HepG2 (cell line): Measurements from ENCODE around the gene COPS9. TPM values are rescaled to one million over a fixed set of nuclear protein-coding genes. Genes with fewer than 3 reads are reported as not detected.

Source experiments
- AGO2 ChIP-seq: fragments of 200-400 bp; formaldehyde crosslinking; optimal IDR thresholded peaks from 2 replicates; pipeline ENCODE3; 2017; ENCODE audit warnings: mild to moderate bottlenecking, low read depth, low read length, moderate library complexity
- ATRX ChIP-seq: sonication (generic); formaldehyde crosslinking; IDR thresholded peaks from 2 replicates; pipeline ENCODE4 v1.4.0; 2020; ENCODE audit warnings: missing genetic modification reagents, borderline replicate concordance
- BHLHE40 ChIP-seq: IDR thresholded peaks from 2 replicates; pipeline ENCODE4 v1.6.1; 2011; ENCODE audit warnings: low read length, improper control_type of control experiment
- CENPBD1 ChIP-seq: sonication (generic); formaldehyde crosslinking; IDR thresholded peaks from 2 replicates; pipeline ENCODE4 v1.8.0; 2022; ENCODE audit warnings: missing genetic modification reagents, low read depth, mild to moderate bottlenecking, borderline replicate concordance
- FOXK1 ChIP-seq: sonication (generic); formaldehyde crosslinking; IDR thresholded peaks from 2 replicates; pipeline ENCODE4 v1.4.0; 2020; ENCODE audit warnings: low read depth, missing genetic modification reagents, borderline replicate concordance
- GZF1 ChIP-seq: sonication (generic); formaldehyde crosslinking; IDR thresholded peaks from 2 replicates; pipeline ENCODE4 v1.5.1; 2020; ENCODE audit warnings: mild to moderate bottlenecking, missing genetic modification reagents
- MTF2 ChIP-seq: sonication (generic); formaldehyde crosslinking; IDR thresholded peaks from 2 replicates; pipeline ENCODE4 v1.5.0; 2020; ENCODE audit warnings: missing genetic modification reagents, borderline replicate concordance
- MZF1 ChIP-seq: sonication (generic); formaldehyde crosslinking; IDR thresholded peaks from 2 replicates; pipeline ENCODE4 v1.8.1; 2023; ENCODE audit warnings: mild to moderate bottlenecking, missing genetic modification reagents, borderline replicate concordance
- PLSCR1 ChIP-seq: sonication (generic); formaldehyde crosslinking; IDR thresholded peaks from 2 replicates; pipeline ENCODE4 v1.5.0; 2020; ENCODE audit warnings: missing genetic modification reagents, mild to moderate bottlenecking, borderline replicate concordance
- POGZ ChIP-seq: sonication (generic); formaldehyde crosslinking; IDR thresholded peaks from 2 replicates; pipeline ENCODE4 v1.4.0; 2020; ENCODE audit warnings: mild to moderate bottlenecking, missing genetic modification reagents
- SSRP1 ChIP-seq: IDR thresholded peaks from 2 replicates; pipeline ENCODE4 v1.6.1; 2016; ENCODE audit warnings: control low read depth
- TEAD2 ChIP-seq: sonication (generic); formaldehyde crosslinking; IDR thresholded peaks from 2 replicates; pipeline ENCODE4 v1.9.0; 2021; ENCODE audit warnings: missing genetic modification reagents
- WIZ ChIP-seq: sonication (generic); formaldehyde crosslinking; IDR thresholded peaks from 2 replicates; pipeline ENCODE4 v1.5.1; 2020; ENCODE audit warnings: mild to moderate bottlenecking, missing genetic modification reagents
- ZBTB39 ChIP-seq: sonication (generic); formaldehyde crosslinking; IDR thresholded peaks from 2 replicates; pipeline ENCODE4 v1.5.0; 2020; ENCODE audit warnings: missing genetic modification reagents
- ZNF34 ChIP-seq: sonication (generic); formaldehyde crosslinking; IDR thresholded peaks from 2 replicates; pipeline ENCODE4 v1.4.0; 2020; ENCODE audit warnings: mild to moderate bottlenecking, missing genetic modification reagents, borderline replicate concordance
- ZNF615 ChIP-seq: sonication (generic); formaldehyde crosslinking; IDR thresholded peaks from 2 replicates; pipeline ENCODE4 v1.5.0; 2020; ENCODE audit warnings: mild to moderate bottlenecking, missing genetic modification reagents, borderline replicate concordance
- ZNF672 ChIP-seq: sonication (generic); formaldehyde crosslinking; IDR thresholded peaks from 2 replicates; pipeline ENCODE4 v1.8.1; 2022; ENCODE audit warnings: missing genetic modification reagents
- ZNF879 ChIP-seq: sonication (generic); formaldehyde crosslinking; IDR thresholded peaks from 2 replicates; pipeline ENCODE4 v1.8.1; 2023; ENCODE audit warnings: missing genetic modification reagents
- ZZZ3 ChIP-seq: sonication (generic); formaldehyde crosslinking; IDR thresholded peaks from 2 replicates; pipeline ENCODE4 v1.4.0; 2020; ENCODE audit warnings: missing genetic modification reagents, mild to moderate bottlenecking, borderline replicate concordance
- polyA plus RNA-seq, 8 experiments: library from polyadenylated mRNA; depleted of rRNA in 3 of 8; stranded (reverse) in 7 of 8; unstranded in 1 of 8; fragments of >200 nt; fragmentation: Illumina TruSeq in 4 of 8; extraction: Trizol in 4 of 8; gene quantifications; 2 replicates each; pipeline versions ENCODE4 v1.2.1 to v1.2.3, GENCODE V29; 2011 to 2016; ENCODE audit warnings: low read depth in 4 of 8, missing spikeins in 1 of 8, mixed read lengths in 1 of 8; ENCODE audit not compliant: insufficient read depth in 1 of 8
- total RNA-seq, 5 experiments: library from RNA; depleted of rRNA; stranded (reverse); fragments of >200 nt; fragmentation: Illumina TruSeq; extraction: Trizol; gene quantifications; 2 replicates each; pipeline ENCODE4 v1.2.3, GENCODE V29; 2016; ENCODE audit warnings: low read depth in 1 of 5
- TF ChIP-seq, protein P1 (sequence below): IDR thresholded peaks from 2 replicates; pipeline ENCODE4 v1.6.1; 2016; ENCODE audit warnings: control low read depth
- TF ChIP-seq, protein P2 (sequence below): sonication (generic); formaldehyde crosslinking; IDR thresholded peaks from 2 replicates; pipeline ENCODE4 v1.8.0; 2022; ENCODE audit warnings: mild to moderate bottlenecking, missing genetic modification reagents, borderline replicate concordance
- TF ChIP-seq, protein P3 (sequence below): sonication (generic); formaldehyde crosslinking; IDR thresholded peaks from 2 replicates; pipeline ENCODE4 v1.8.0; 2022; ENCODE audit warnings: missing genetic modification reagents, mild to moderate bottlenecking, borderline replicate concordance

COPS9 gene
- total and polyA plus RNA-seq, 2 of the 13 experiments (the other 11 are each of a cell fraction or from before 2014, with no cell fraction given) = 180 to 247 TPM

DNA sequence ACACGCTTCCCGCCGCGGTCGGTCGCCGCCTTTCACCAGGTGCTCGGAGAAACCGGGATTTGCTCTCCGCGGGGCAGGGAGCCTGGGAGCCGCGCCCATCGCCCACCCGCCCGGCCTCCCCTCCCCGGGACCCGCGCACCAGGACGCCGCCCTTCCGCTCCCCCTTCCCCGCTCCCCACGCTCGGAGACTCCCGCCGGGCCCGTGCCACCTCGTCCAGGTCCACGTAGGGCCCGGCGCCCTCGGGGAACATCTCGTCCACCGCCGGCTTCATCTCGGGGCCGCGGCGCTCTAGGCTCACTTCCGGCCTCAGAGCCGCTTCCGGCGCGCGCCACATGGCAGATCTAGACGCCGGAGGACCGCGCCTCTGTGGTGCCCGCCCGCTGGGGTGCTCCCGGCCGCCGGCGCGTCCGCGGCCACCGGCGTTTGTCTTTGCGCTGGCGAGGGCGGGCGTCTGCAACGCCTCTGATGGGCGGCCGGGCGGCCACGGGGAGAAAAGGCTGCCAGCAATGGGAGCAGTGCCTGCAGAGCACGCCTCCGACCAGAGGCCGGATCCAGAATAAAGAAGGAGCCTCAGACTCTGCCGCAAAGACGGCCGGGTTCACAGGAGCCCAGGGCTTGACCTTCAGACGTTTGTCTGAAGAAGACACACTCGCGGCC is at the start of gene COPS9 (continued):
- TF ChIP-seq, protein P1, sequence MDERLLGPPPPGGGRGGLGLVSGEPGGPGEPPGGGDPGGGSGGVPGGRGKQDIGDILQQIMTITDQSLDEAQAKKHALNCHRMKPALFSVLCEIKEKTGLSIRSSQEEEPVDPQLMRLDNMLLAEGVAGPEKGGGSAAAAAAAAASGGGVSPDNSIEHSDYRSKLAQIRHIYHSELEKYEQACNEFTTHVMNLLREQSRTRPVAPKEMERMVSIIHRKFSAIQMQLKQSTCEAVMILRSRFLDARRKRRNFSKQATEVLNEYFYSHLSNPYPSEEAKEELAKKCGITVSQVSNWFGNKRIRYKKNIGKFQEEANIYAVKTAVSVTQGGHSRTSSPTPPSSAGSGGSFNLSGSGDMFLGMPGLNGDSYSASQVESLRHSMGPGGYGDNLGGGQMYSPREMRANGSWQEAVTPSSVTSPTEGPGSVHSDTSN (CRISPR knock-in tag) = no peak
- TF ChIP-seq ATRX (CRISPR knock-in tag) (no peak), ZNF34 (CRISPR knock-in tag) (0 out of 2 replicates have a peak, but pooled peaks have one; percentile 69), TEAD2 (CRISPR knock-in tag) (no peak), ZNF615 (CRISPR knock-in tag) (0 out of 2 replicates have a peak, but pooled peaks have one; percentile 54), MTF2 (peak; percentile 99; the same call in 1 of the 2 replicates), BHLHE40 (no peak; the same call in 1 of the 2 replicates), MZF1 (no peak), ZZZ3 (CRISPR knock-in tag) (peak; percentile 76; the same call in 1 of the 2 replicates), ZNF672 (CRISPR knock-in tag) (no peak), ZNF879 (CRISPR knock-in tag) (peak; percentile 83; the same call in 1 of the 2 replicates), GZF1 (CRISPR knock-in tag) (no peak), CENPBD1 (CRISPR knock-in tag) (no peak), FOXK1 (CRISPR knock-in tag) (peak; percentile 41; the same call in 1 of the 2 replicates), AGO2 (peak; percentile 73), POGZ (peak; percentile 56), PLSCR1 (CRISPR knock-in tag) (no peak), ZBTB39 (CRISPR knock-in tag) (no peak), WIZ (CRISPR knock-in tag) (no peak), SSRP1 (no peak)
- TF ChIP-seq, protein P2, sequence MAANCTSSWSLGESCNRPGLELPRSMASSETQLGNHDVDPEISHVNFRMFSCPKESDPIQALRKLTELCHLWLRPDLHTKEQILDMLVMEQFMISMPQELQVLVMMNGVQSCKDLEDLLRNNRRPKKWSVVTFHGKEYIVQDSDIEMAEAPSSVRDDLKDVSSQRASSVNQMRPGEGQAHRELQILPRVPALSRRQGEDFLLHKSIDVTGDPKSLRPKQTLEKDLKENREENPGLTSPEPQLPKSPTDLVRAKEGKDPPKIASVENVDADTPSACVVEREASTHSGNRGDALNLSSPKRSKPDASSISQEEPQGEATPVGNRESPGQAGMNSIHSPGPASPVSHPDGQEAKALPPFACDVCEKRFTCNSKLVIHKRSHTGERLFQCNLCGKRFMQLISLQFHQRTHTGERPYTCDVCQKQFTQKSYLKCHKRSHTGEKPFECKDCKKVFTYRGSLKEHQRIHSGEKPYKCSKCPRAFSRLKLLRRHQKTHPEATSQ = peak; percentile 62; the same call in 1 of the 2 replicates
- TF ChIP-seq, protein P3, sequence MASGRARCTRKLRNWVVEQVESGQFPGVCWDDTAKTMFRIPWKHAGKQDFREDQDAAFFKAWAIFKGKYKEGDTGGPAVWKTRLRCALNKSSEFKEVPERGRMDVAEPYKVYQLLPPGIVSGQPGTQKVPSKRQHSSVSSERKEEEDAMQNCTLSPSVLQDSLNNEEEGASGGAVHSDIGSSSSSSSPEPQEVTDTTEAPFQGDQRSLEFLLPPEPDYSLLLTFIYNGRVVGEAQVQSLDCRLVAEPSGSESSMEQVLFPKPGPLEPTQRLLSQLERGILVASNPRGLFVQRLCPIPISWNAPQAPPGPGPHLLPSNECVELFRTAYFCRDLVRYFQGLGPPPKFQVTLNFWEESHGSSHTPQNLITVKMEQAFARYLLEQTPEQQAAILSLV (CRISPR knock-in tag) = peak; percentile 79
